GM19239 (cell line): ENCODE data around the gene TMIE.

ENCODE experiments used
- DNase-seq: peaks from one replicate; pipeline ENCODE4 v3.0.0; 2011; ENCODE audit warnings: low spot score; ENCODE audit not compliant: insufficient read length
- FAIRE-seq: peaks from 2 replicates; lab custom pipeline; 2011; peaks lifted over from hg19 to GRCh38; lab: Jason Lieb, UNC

TMIE gene, protein sequence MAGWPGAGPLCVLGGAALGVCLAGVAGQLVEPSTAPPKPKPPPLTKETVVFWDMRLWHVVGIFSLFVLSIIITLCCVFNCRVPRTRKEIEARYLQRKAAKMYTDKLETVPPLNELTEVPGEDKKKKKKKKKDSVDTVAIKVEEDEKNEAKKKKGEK

DNA sequence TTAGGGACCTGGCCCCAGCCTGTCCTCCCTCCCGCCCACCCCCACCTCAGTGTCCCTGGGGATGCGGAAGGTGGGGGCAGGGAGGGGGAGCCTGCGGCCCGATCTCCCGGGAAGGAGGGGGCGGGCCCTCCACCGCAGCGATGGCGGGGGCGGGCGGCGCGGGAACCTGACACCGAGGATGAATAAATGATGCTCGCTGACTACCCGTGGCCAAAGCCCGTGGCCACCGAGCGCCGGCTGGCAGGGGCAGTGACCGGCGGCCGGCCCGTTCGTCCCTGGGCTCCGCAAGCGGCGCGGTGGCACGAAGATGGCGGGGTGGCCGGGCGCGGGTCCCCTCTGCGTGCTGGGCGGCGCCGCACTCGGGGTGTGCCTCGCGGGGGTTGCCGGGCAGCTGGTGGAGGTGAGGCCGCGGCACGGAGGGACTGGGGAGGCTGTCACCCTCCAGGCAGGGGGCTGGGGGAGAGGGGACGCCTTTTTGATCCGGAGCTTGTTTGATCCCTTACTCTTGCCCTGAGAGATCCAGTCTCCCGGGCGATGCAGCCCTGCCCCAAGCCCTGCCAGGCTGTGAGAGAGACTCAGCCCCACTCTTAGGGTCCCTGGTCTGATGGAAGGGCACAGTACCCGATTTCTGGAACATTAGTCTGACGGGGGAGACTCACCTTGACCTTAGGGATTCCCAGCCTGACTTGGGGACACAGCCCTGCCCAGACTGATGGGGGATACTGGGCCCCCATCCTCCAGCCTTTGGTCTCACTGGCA, at the start of gene TMIE:
Gene TMIE, plus strand, starts transcription at position 212 of the 759 bp plus-strand sequence. Its CDS starts 96 bp downstream, at position 308.
- FAIRE-seq (no peak), DNase-seq (no peak)

DNA sequence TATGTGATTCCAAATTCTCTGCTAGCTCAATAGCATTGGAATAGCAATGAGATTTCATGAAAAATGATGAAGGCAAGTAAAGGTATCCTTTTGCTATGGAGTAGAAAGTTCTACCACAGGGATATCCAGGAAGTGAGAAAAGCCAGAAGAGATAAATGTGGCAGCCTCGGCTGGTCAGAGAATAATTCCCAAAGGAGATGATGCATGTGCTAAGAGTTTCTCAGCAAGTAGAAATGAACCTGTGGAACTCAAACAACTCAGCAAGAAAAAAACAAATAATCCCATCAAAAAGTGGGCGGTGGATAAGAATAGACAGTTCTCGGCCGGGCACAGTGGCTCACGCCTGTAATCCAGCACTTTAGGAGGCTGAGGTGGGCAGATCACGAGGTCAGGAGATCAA, 45.9 kb upstream of the TMIE start:
- DNase-seq (no peak), FAIRE-seq (no peak)

DNA sequence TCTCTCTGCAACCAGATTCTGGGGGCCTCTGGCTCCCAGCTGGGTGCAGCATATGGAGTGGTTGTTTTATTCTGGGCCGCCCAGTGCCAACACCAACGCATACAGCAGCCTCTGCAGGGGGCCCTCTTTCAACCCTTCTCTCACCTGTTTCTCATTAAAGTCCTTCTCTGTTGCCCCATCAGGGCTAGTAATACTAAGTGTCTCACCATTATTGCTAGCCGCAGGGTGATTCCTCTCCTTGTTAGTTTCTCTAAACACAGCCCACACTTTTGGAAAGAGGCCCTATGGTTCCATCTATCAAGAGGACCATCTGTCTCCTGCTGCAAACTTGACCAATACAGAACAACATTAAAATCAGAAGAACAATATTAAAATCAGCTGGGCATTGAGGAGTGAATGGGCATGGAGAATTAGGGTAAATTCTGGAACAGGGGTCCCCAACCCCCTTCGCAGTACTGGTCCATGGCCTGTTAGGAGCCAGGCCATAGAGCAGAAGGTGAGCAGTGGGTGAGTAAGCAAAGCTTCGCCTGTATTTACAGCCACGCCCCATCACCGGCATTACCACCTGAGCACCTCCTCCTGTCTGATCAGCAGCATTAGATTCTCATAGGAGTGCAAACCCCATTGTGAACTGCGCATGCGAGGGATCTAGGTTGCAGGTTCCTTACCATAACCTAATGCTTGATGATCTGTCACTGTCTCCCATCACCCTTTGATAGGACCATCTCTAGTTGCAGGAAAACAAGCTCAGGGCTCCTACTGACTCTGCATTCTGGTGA, 44.2 kb upstream of the TMIE start:
- DNase-seq (no peak), FAIRE-seq (no peak)

DNA sequence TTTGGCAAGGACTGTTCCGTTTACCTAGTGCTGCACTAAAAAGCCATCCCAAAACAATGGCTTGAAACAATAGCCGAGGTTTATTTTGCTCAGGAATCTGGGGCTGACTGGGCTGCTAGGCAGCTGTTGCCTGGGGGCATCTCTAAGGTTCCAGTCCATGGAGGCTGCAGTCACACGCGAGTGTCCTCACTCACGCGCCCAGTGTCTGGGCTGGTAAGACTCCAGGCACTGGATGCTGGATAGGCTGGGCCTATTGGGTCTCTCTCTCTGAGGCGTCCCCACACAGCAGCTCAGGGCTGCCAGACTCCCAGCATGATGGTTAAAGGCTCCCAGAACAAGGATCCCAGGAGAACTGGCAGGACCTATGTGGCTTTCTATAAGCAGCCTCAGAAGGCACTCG, 41.9 kb upstream of the TMIE start:
- no peak for DNase-seq
- no peak for FAIRE-seq

DNA sequence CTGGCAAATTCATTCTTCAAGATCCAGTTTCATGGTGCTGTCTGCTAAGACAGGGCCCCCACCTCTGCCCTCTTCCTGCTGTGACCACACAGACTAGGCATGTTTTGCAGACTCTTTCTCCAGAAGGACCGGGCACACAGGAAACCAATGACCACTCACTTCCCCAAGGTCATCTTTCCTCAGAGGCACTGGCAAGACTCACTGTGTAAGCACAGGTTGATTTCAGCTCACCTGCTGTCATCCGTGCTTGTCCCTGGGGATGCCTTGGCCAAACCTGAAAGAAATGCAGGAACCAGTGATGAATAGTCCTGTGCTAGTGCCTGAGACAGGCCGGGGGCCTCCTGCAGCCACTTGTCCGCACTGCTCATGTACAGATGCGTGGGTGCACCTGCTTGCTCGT, 41.2 kb upstream of the TMIE start:
- no peak for DNase-seq

DNA sequence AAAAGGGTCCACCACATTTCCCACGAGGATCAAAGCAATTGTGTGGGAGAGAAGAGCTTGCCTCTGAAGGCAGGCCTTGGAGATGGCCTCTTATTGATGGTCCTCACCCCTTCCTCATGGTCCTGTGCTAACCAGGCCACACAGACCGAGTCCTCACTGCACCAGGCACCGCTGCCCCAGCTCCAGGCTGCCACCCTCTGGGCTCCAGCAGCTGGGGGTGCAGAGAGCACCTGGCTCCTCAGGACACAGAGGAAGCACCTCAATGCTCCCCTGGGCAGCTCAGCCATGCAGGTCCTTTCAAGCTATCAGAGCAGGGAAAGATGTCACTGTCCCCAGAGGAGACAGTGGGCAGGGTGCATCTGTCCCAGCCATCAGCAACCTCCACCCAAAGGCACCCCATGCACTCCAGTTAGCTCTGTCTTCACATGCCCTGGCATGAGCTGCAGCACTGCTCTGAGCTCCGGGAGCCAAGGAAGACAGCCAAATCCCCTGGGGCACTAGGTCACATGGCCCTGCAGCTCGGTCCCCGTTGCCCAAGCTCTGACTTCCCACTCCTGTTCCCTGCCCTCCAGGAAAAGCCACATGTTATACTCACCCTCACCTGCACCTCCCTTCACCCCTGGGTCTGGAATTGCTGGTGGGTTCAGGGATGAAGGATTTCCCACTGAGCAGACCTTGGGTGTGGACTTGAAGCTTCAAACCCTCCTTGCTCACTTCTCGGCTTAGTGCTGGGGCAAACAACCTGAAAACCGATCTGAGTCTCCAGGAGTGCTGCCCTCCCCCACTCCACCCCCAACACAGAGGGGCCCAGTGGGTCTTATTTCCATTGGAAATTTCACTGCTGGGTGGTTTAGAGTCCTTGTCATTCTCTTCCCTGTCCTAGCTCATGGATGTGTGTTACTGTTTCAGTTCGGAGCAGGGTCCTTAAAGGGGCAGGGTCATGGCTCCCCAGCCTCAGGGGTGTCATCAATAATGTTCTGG, 40.4 kb upstream of the TMIE start:
- DNase-seq = no peak
- no peak for FAIRE-seq

More for the DNA sequence above, 41.2 kb upstream of the TMIE start:
- FAIRE-seq = no peak

DNA sequence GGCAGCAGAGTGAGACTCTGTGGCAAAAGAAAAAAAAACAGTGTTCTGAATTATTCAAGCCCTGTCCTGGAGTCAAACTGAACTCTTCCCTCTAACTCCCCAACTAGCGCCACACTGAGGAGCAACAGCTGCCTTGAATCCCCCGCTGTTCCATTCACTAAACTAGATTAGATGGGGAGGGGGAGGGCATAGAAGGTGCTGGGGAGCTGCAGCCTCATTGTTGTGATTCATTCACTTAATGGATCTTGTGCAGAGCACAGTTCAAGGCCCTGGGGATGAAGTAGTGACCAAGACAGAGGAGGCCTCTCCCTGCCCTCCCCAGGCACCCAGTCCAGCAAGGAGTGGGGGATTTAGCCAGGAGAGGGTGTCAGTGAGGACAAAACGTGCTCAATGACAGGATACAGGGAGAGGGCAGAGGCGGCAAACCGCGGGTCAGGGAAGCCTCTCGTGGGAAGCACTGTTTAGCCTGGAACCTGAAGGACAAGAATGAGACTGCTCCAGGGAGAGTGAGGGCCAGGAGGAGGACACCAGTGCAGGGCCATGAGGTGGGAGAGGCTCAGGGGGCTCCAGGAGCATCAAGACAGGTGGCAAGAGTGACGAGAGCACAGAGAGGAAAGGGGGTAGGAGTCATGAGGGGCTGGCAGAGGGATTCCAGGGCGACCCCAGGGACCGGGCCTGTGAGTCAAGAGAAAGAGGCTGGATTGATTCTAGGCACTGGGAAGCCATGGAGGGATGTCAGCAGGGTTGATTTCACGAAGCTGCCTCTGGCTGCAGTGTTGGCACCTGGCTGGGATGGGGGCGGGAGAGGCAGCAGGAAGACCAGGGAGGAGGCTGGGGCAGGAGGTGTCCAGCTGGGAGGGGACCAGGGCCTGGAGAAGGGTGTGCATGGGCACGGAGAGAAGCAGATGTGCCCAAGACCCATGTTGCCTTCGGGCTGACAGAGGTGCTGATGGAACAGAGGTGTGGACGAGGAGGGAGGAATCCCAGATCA, 39.1 kb upstream of the TMIE start:
- FAIRE-seq = no peak
- DNase-seq = no peak

DNA sequence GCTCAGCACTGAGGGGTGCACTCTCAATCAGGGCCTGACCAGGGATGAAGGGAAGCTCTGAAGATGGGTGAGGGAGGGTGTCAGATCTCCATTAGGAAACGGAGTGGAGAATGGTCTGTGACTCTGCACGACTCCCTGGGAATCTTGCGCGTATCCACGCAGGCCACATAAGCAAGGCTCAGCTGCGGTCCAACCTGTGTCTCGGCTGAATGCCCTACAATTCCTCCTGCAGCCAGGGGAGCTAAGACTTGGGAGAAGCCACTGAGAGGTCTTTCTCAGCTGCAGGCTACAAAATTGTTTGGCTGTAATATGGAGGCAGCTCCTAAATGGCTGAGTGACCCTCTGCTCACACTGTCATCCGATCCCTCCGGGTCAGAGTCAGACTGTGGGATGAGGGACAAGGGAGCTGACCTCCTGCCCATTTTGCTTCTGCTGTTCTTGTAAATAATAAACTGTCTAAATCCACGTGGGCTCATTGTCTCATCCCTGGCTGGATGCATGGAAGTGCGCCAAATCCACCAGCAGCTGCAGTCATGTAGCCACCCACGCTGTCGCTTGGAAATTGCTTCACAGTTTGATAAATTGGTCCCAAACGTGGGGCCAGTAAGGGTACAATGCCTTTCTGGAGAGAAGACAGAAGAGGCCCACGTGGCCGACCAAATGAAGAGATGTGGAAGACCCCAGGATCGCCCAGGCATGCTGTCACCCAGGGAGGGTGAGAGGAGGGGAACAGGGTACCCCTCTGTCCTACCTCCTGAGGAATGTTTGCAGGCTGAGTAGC, 38.2 kb upstream of the TMIE start:
- FAIRE-seq (no peak), DNase-seq (no peak)

DNA sequence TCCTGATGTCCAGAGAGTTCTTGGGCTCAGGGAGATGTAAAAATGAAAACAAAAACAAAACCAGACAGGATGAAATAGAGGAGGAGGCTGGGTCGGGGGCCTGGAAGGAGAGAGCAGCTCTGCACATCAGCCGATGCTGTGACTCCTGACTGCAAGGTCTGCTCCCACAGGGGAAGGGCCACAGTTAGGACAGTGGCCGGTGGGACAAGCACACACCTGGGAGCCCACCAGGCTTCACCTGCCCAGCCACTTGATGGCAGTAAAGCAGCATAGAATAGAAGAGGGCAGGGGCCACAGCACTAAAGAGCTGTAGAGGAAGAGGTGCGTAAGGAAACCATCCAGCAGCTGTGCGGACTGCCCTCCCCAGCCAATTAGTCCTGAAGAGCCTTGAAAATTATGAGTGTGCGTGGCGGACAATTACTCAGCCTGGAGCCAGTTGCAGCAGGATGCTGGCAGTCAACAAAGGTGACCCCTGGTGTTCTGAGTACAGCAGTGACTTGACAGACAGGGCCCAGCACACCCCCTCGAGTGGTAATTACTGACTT, 37.5 kb upstream of the TMIE start:
- FAIRE-seq (no peak), DNase-seq (no peak)

DNA sequence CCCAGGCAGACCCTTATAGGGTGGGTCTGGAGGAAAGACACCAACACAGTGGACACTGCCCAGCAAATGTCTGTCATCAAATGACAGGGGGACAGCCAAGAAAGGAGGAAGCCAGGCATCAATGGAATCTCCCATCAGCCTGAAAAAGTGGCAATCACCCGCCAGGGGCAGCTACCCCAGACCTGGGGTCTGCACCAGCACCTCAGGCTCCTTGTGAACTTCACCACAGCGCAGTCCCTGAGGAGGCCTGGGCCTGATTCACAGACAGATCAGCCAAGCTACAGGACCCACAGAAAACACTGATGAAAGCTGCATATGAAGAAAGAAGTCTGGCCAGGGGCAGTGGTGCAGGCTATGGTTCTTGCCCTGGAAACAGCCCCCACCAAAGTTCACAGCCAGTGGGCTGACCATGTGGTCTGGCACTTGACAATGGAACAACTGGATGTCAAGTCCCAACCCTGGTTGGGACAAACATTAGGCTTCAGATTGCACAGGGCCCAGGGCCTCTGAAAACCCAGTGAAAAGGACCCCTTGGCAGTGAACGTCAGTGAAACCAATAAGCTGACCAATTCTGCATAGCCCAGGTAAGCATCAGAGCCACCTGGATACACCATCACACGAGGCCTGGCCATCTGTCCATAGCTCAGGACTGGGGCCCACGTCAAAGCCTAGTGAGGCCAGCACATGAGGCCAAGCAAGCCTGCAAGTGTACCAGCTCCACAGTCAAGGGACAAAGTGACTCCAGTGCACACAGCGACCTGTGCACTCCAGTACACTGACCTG, 36.8 kb upstream of the TMIE start:
- FAIRE-seq (no peak), DNase-seq (no peak)

DNA sequence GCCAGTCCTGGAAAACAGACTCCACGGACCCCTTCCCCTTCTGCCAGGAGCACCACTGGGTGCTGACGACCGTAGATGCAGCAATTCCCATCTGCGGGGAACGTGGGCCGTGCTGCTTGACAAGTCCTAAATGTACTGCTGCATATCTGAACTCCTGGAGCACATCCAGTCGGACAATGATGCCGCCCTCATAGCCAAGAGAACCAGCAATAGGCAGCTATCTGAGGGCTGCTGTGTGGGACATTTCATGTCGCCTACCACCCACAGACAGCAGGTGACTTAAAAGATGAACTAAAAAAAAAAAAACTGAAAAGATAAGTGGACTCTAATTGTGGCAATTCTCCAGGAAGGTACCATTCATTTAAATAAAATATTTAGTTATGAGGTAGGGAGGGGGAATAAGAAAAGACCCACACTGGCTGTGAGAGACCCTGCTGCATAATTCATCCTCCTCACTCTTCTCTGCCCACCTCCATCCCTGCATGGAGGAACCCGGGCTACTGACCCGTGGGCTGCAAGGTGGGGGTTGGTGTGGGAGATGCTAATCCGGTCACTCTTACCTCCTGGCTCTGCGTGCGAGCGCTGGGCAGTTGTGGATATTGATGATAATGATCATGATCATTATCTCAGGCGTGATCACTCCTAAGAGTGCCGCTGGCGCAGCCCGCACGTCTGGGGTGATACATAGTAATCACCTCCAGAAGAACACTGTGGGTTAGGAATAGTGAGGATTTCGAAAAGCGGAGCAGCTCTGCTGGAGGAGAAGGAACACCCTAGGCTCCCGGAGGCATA, 36.0 kb upstream of the TMIE start:
- no peak for FAIRE-seq
- no peak for DNase-seq

DNA sequence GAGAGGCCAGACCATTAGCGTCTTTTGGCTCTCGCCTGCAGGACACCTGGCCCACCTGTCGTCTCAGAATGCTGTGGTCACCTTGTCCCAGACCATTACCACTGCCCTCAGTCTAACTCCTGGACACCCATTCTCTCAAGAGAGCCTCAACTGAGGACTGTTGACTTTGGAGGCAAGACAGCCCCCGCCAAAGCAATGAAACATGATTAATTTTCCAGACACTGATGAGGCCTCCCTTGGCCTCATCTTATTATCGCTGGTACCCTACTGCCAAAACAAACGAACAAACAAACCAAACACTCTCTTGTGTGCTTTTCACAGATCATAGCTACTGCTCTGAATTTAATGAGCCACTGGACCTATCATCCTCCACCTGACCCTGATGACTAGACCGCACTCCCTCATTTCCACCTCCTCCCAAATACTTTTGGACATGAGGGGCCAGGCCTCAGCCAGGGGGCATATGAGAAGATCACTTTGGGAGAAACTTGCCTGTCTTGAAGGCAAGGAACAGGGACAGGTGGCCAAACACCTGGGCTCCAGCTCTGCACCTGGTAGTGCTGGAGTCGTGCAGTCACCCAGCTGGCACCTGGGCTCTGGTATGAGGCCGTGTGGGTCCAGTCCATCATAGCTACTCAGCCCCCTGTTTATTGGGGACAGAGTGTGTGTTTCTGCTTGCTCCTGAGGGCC, 35.3 kb upstream of the TMIE start:
- FAIRE-seq (no peak), DNase-seq (peak; percentile 2)

DNA sequence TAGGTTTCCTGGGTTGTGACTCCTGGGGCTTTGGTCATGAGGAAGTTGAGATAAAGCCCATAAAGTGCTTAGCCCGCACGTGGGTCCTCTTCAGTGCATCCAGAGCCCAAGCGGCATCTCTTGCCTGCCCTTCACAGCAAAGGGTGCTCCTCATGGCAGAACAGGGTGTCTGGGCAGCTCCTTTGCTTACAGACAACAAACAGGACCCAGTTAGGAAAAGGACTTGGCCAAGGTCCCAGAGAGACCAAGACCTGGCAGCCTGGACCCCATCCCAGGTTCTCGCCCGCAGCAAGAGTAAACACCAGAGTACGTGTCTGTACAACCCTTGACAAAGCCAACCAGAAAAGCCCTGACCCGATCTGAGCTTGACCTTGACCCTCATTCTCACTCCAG, 34.7 kb upstream of the TMIE start:
- no peak for DNase-seq
- no peak for FAIRE-seq

DNA sequence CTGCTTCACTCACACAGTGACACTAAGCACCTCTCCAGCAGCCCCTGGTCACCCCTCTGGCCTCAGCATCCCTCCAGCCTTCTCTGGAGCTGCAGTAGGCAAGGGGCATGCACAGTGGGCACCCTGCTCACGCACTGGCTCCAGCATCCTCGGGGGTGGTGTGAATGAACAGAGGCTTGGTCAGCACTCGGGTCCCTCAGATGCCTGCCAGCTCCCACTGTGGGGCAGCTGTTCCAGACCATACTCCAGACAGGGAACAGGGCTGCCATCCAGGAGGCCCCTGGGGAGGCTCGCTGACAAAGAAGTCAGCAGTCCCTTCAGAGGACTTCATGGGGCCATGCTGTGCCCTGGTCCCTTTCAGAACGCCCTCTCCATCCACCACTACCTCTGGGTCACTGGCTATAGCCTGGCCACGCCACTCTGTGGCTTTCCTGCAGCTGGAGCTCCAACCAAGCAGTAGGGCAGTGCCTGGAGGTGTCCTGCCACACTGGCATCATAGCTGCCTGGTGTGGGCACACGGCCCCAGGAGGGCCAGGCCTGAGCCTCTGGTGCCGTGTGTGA, 34.1 kb upstream of the TMIE start:
- DNase-seq = no peak
- no peak for FAIRE-seq

DNA sequence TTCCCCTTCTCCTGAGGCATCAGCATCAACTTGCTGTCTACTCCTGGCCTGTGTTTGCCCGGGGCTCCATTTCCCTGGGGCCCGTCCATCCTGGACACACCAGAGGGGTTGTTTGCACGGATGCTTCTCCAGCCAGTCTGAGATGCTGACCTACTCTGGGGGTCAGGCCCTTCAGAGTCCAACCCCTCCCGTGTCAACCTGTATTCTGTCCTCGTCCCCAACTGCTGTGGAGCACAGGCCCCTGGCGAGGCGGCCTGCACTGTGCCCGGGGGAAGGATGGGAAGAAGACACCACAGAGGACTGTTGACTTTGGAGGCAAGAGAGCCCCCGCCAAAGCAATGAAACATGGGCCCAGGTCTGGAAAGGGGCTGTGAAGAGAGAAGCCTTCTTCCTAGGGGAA, 33.5 kb upstream of the TMIE start:
- FAIRE-seq (no peak), DNase-seq (no peak)

DNA sequence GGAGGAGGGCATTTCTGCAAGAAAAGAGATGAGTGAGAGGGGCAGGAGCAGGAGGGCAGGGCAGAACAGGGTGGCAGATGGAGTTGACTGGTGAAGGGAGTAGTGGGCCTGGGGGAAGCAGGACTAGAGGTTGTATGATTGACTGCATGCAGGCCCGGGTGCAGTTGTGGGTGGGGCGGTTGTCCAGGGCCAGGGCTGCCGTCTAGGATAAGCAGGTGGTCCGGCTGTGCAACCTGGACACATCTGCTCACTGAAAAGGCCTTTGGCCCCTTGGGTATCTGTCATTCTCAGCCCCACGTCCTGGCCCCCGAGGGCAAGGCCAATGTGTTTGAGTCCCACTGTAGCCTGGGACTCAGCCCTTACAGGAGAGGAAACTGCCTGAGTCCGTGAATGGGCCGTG, 33.1 kb upstream of the TMIE start:
- FAIRE-seq = no peak

More for the DNA sequence above, 33.1 kb upstream of the TMIE start:
- no peak for DNase-seq
